Vagina (tissue), 2 donors: ENCODE results near the gene SAMD4A.

Experiments
- CTCF ChIP-seq, 3 experiments: fragments of 450-650 bp in 2 of 3; fragments of 200-600 bp in 1 of 3; sonication (generic) in 1 of 3; IDR thresholded peaks; one replicate each; pipeline ENCODE4 v1.5.1; 2017 to 2019; ENCODE audit warnings: antibody characterized with exemption in 3 of 3, mild to moderate bottlenecking in 2 of 3, moderate library complexity in 2 of 3
- POLR2A ChIP-seq, 2 donors: fragments of 450-650 bp; IDR thresholded peaks; one replicate each; pipeline ENCODE4 v1.6.1; 2017; ENCODE audit warnings: antibody characterized with exemption in 2 of 2, mild to moderate bottlenecking in 2 of 2, moderate library complexity in 2 of 2

DNA sequence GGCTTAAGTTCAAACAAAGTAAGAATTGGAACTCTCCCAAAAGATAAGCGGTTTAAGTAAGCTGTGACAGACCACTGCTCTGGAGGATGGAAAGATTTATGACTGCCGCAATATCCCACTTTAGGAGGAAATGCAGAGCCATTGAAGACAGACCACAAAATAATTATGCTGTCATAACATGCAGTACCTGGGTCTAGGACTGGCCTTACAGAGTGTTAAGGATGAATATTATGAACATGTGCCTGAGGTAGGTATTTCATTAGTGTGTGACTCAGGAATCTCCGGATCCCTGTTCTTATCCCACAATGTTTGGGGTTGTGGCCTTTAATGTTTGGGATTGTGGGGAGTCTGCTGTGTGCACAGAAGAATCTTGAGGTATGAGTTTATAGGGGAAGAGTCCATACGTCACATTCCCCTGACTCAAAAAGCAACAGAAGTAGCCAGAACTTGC, 114.9 kb downstream of the SAMD4A start:
- TF ChIP-seq CTCF (IDR thresholded peaks at IDR 0.05) (no peak), POLR2A (IDR thresholded peaks at IDR 0.05) (no peak)
